ENCODE results near the gene CCDC187.

DNA sequence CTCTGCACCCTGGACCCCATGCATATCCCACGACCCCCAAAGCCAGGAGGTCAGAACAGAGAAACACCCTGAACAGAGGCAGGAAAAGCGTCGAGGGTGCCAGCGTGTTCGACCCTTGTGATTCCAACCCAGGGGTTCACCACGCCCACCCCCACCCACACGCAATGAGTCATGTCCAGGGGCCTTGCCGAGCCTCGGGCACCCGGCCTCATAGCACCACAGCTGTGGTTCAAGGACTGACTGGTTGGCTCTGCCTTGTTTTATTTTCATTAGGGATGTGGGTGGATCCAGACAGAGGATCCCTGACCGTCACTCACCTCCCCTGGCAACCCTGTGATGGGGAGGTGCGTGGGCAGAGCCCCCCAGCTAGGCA lies 48.7 kb downstream of the CCDC187 start:
- TF ChIP-seq, protein P1, sequence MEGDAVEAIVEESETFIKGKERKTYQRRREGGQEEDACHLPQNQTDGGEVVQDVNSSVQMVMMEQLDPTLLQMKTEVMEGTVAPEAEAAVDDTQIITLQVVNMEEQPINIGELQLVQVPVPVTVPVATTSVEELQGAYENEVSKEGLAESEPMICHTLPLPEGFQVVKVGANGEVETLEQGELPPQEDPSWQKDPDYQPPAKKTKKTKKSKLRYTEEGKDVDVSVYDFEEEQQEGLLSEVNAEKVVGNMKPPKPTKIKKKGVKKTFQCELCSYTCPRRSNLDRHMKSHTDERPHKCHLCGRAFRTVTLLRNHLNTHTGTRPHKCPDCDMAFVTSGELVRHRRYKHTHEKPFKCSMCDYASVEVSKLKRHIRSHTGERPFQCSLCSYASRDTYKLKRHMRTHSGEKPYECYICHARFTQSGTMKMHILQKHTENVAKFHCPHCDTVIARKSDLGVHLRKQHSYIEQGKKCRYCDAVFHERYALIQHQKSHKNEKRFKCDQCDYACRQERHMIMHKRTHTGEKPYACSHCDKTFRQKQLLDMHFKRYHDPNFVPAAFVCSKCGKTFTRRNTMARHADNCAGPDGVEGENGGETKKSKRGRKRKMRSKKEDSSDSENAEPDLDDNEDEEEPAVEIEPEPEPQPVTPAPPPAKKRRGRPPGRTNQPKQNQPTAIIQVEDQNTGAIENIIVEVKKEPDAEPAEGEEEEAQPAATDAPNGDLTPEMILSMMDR (IDR thresholded peaks at IDR 0.05): no peak
- no peak for TF ChIP-seq POLR2A (IDR thresholded peaks at IDR 0.05)

All from uterus (tissue), 2 donors.